Naive thymus-derived CD4-positive, alpha-beta T cell (primary cell): ENCODE results near the gene ACKR3. TPM values are rescaled to one million over a fixed set of nuclear protein-coding genes. Genes with fewer than 3 reads are reported as not detected.
A peak's percentile ranks its signal among the peaks of the same experiment; 100 is the strongest.

Source experiments
- ATAC-seq: fragments of 150-1000 bp; cut with Tn5 transposase; 2 replicates; pipeline ENCODE4 v1.10.0; 2021; ENCODE audit warnings: mild to moderate bottlenecking, moderate library complexity
- CTCF ChIA-PET: fragments of 350-600 bp; sonication (Branson Sonifier 250); formaldehyde crosslinking; loops from one replicate; lab custom pipeline; 2021; ENCODE audit warnings: antibody characterized with exemption; lab: Charles Lee
- POLR2A ChIA-PET: fragments of 350-600 bp; sonication (Branson Sonifier 250); formaldehyde crosslinking; loops from one replicate; lab custom pipeline; 2021; ENCODE audit warnings: antibody characterized with exemption, inconsistent platforms; lab: Charles Lee
- DNase-seq, 9 donors: peaks; one replicate each; pipeline versions ENCODE4 v3.0.0 to v3.0.0-alpha.2; 2020 to 2022; ENCODE audit warnings: mixed read lengths in 1 of 9
- H3K27ac ChIP-seq: one replicate; pipeline ENCODE4 v1.7.0; 2013; ENCODE audit warnings: mild to moderate bottlenecking, low read depth, low read length, moderate library complexity
- H3K27me3 ChIP-seq, 2 donors: one replicate each; pipeline ENCODE4 v1.7.0; 2013; ENCODE audit warnings: low read length in 2 of 2, mild to moderate bottlenecking in 2 of 2, moderate library complexity in 2 of 2; ENCODE audit not compliant: control insufficient read depth in 2 of 2, insufficient read depth in 2 of 2
- H3K36me3 ChIP-seq, 3 experiments: 1 replicate in 2 of 3; 2 replicates in 1 of 3; pipeline ENCODE4 v1.7.0; 2013; ENCODE audit warnings: low read length in 3 of 3, mild to moderate bottlenecking in 3 of 3, moderate library complexity in 1 of 3; ENCODE audit not compliant: insufficient read depth in 3 of 3, control insufficient read depth in 2 of 3
- H3K4me1 ChIP-seq, 2 donors: one replicate each; pipeline ENCODE4 v1.7.0; 2013; ENCODE audit warnings: low read length in 2 of 2, mild to moderate bottlenecking in 2 of 2, moderate library complexity in 1 of 2; ENCODE audit not compliant: control insufficient read depth in 2 of 2, insufficient read depth in 2 of 2
- H3K4me3 ChIP-seq: 2 replicates; pipeline ENCODE4 v1.7.0; 2013; ENCODE audit warnings: mild to moderate bottlenecking, low read length
- H3K9me3 ChIP-seq, 3 experiments: 1 replicate in 2 of 3; 2 replicates in 1 of 3; pipeline ENCODE4 v1.7.0; 2013; ENCODE audit warnings: low read length in 3 of 3; ENCODE audit not compliant: control insufficient read depth in 2 of 3
- H3K27ac Mint-ChIP-seq, 9 donors: one replicate each; pipeline ENCODE4 v1.8.0; 2020 to 2022; ENCODE audit warnings: mixed read lengths in 9 of 9, mild to moderate bottlenecking in 8 of 9, moderate library complexity in 5 of 9, inconsistent platforms in 2 of 9
- H3K27me3 Mint-ChIP-seq, 5 donors: one replicate each; pipeline ENCODE4 v1.8.0; 2021 to 2022; ENCODE audit warnings: mixed read lengths in 5 of 5, mild to moderate bottlenecking in 1 of 5
- H3K36me3 Mint-ChIP-seq, 5 donors: one replicate each; pipeline ENCODE4 v1.8.0; 2020 to 2022; ENCODE audit warnings: mixed read lengths in 5 of 5, mild to moderate bottlenecking in 3 of 5, inconsistent platforms in 1 of 5
- H3K4me1 Mint-ChIP-seq, 7 donors: one replicate each; pipeline ENCODE4 v1.8.0; 2020 to 2022; ENCODE audit warnings: mixed read lengths in 7 of 7, mild to moderate bottlenecking in 3 of 7, inconsistent platforms in 1 of 7
- H3K4me3 Mint-ChIP-seq, 10 donors: one replicate each; pipeline ENCODE4 v1.8.0; 2020 to 2022; ENCODE audit warnings: mild to moderate bottlenecking in 10 of 10, mixed read lengths in 10 of 10, moderate library complexity in 6 of 10, inconsistent platforms in 2 of 10
- H3K9me3 Mint-ChIP-seq, 11 donors: one replicate each; pipeline ENCODE4 v1.8.0; 2020 to 2022; ENCODE audit warnings: mixed read lengths in 11 of 11, mild to moderate bottlenecking in 4 of 11, inconsistent platforms in 1 of 11, moderate library complexity in 1 of 11
- intact Hi-C, 2 donors: fragments of 100-400 bp; cut with micrococcal nuclease; formaldehyde crosslinking; loops; one replicate each; pipeline ENCODE4 v1.15.1; 2023
- polyA plus RNA-seq, 2 donors: library from polyadenylated mRNA; unstranded; fragments of 300-500 nt; fragmentation: Illumina TruSeq; gene quantifications; one replicate each; pipeline ENCODE4 v1.2.3, GENCODE V29; 2021
- total RNA-seq, 6 experiments: library from RNA in 5 of 6; stranded (reverse) in 5 of 6; gene quantifications; 1 replicate in 5 of 6; 2 replicates in 1 of 6; pipeline ENCODE4 v1.2.3 and lab custom pipeline; 2021 to 2026

The ACKR3 gene
- total and polyA plus RNA-seq, 7 experiments from 2014 or later = 2.8 to 6.2 (median 4.1) TPM

DNA sequence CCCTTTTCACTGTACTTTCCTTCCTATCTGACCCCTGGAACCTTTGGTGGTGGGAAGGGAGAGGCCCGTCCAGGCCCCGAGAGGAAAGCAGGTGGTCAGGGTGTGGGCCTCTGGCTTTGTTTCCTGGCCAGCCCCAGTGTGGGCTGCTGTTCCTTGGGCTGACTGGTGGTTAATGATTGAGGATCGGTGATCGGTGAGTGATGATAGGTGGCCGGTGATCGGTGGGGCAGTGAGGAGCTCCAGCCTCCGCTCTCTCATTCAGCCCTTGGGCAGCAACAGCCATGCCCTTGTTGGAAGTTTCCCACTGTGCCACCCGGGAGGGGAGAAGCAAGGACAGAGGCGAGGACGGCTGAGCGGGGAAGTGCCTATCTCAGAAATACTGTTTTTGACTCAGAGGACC, 7.3 kb downstream of the ACKR3 start:
- no peak overlapping the region for H3K27ac ChIP-seq
- H3K4me1 Mint-ChIP-seq = peaks cover 0 to 7% (median 5%) of the 10 kb centered on the region in 7 donors
- no peaks in the 10 kb centered on the region for H3K27me3 ChIP-seq
- ATAC-seq = no peak
- H3K9me3 Mint-ChIP-seq = no peaks in the 10 kb centered on the region
- intact Hi-C loops = no loop called here
- no peaks in the 10 kb centered on the region for H3K27me3 Mint-ChIP-seq
- H3K9me3 ChIP-seq = no peaks in the 10 kb centered on the region
- H3K4me1 ChIP-seq = no peaks in the 10 kb centered on the region
- CTCF ChIA-PET = interaction anchor here (0.9 kb wide), 1 partner anchor 64 kb away, joined by 4 read pairs; no protein-coding TSS in a partner anchor
- H3K36me3 Mint-ChIP-seq = peaks cover 4 to 30% (median 15%) of the 10 kb centered on the region in 5 donors
- H3K27ac Mint-ChIP-seq = peak overlapping the region in 1 of 9 donors; percentile 20
- POLR2A ChIA-PET = no interaction called here
- DNase-seq = no peak
- no peak overlapping the region for H3K4me3 ChIP-seq
- H3K36me3 ChIP-seq = peaks cover 0 to 42% (median 11%) of the 10 kb centered on the region in 3 experiments
- no peak overlapping the region for H3K4me3 Mint-ChIP-seq

DNA sequence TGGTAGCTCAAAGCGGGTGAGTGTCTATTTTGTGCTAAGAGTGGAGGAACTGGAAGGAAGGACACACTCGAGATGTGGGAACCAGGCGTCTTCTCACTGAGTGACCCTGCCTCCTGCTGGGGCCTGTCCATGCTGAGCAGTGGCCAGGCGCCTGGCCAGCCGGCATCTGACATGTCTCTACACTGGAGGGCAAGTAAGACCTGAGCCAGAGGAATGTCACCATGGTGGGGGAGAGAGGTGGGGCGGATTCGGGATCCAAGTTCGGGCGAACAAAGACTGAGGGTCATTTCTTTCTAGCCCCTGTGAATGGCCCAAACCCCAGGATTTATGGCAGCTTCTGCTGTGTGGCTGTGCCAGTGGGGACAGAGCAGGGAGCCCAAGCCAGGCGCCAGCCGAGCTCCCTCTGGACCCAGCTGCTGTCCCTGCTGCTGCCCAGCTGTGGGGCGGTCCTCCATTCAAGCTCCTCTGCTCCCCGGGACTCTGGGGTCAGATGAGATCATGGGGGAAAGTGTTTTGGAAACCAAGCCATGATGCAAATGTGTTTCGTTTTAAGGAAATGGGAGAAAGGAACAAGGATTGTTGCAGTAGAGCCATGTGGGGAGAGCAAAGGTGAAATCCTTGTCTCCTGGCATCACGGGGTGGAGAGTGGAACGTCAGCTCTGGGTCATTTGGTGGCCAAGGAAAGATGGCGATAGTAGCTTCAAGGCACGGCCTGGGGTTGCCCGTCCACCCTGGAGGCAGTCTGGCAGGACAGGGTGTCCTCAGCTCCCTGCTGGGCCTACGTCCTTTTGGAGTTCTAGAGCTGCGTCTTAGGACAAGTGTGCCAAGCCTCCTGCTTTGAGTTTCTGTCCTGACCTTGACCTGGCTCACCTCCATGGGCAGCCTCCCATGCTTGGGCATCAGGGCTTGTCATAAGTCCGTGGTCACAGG, 8.1 kb downstream of the ACKR3 start:
- POLR2A ChIA-PET = no interaction called here

DNA sequence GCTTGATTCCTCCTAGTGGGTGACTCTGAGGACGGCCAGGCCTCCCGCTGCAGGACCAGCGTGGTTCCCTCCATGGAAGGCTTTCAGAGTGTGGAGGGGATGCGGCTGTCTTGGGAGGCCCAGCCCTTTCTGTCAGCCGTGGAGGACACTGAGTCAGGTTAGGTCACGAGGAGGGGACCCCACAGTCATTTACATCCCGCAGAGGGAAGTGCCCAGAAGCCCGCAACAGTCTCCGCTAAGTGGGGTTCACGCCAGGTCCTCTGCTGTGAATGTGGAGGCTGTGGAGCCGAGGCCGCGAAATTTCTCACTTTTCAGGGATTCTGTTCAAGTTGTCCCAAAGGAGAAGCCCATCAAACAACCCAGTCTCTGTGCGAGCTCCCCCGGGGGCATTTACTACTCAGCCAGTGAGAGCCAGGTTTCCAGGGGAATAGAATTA, 8.8 kb downstream of the ACKR3 start:
- H3K9me3 Mint-ChIP-seq = no peaks in the 10 kb centered on the region
- H3K27me3 ChIP-seq = no peaks in the 10 kb centered on the region
- peaks cover 0 to 7% (median 4%) of the 10 kb centered on the region in 7 donors for H3K4me1 Mint-ChIP-seq
- peaks cover 0 to 53% (median 11%) of the 10 kb centered on the region in 3 experiments for H3K36me3 ChIP-seq
- no peaks in the 10 kb centered on the region for H3K27me3 Mint-ChIP-seq
- ChIA-PET CTCF (interaction anchor here (1.2 kb wide), 1 partner anchor 9 kb away, joined by 3 read pairs; the partner anchor contains the start of gene ACKR3), POLR2A (no interaction called here)
- no peaks in the 10 kb centered on the region for H3K9me3 ChIP-seq
- H3K27ac ChIP-seq = no peak overlapping the region
- no peak overlapping the region for H3K27ac Mint-ChIP-seq
- ATAC-seq = no peak
- peaks cover 4 to 40% (median 17%) of the 10 kb centered on the region in 5 donors for H3K36me3 Mint-ChIP-seq
- H3K4me1 ChIP-seq = no peaks in the 10 kb centered on the region
- H3K4me3 ChIP-seq = no peak overlapping the region
- DNase-seq = no peak
- intact Hi-C loops = no loop called here
- H3K4me3 Mint-ChIP-seq = no peak overlapping the region

More for the DNA sequence above, 8.1 kb downstream of the ACKR3 start:
- Histone ChIP-seq H3K27ac (no peak overlapping the region), H3K4me1 (no peaks in the 10 kb centered on the region), H3K36me3 (peaks cover 0 to 47% (median 11%) of the 10 kb centered on the region in 3 experiments), H3K4me3 (no peak overlapping the region), H3K9me3 (no peaks in the 10 kb centered on the region), H3K27me3 (no peaks in the 10 kb centered on the region)
- peaks cover 4 to 33% (median 14%) of the 10 kb centered on the region in 5 donors for H3K36me3 Mint-ChIP-seq
- no peak overlapping the region for H3K4me3 Mint-ChIP-seq
- intact Hi-C loops = no loop called here
- no peaks in the 10 kb centered on the region for H3K27me3 Mint-ChIP-seq
- DNase-seq (no peak), ATAC-seq (no peak)
- CTCF ChIA-PET = no interaction called here
- H3K4me1 Mint-ChIP-seq = peaks cover 0 to 7% (median 4%) of the 10 kb centered on the region in 7 donors
- peak overlapping the region in 1 of 9 donors; percentile 20 for H3K27ac Mint-ChIP-seq
- no peaks in the 10 kb centered on the region for H3K9me3 Mint-ChIP-seq

DNA sequence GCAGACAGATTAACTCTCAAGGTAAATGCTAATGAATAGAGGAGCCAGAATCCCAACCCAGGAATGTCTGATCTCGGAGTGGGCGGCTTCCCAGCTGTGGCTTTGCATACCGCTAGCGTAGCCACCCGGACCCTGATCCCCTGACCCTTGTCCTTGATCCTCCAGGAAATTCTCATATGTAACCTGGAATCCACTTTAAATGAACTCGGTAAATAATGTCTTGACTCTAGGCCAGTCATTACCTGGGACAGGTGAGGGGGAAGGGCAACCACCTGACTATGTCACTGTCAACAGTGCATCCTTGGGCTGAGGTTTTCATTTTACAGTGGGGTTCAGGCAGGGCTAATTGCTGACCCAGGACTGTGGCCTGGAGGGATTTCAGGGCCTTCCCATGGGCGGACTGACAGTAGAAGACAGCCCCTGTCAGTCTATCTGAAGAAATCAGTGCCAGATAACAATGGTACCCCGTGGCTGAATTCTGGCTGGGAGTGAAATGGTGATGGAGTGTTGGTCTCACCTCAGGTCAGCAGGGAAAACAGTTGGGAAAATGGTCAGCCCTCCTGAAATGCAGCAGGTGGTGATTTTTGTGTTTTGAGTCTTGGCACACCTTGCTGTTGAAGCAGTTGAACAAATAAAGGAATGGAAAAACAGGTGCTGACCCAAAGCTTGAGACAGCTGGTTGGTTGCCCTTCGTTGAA, 9.6 kb downstream of the ACKR3 start:
- peaks cover 4 to 33% (median 17%) of the 10 kb centered on the region in 5 donors for H3K36me3 Mint-ChIP-seq
- H3K9me3 Mint-ChIP-seq = no peaks in the 10 kb centered on the region
- peaks cover 0 to 5% (median 3%) of the 10 kb centered on the region in 7 donors for H3K4me1 Mint-ChIP-seq
- Histone ChIP-seq H3K4me3 (no peak overlapping the region), H3K9me3 (no peaks in the 10 kb centered on the region), H3K36me3 (peaks cover 0 to 53% (median 11%) of the 10 kb centered on the region in 3 experiments), H3K4me1 (no peaks in the 10 kb centered on the region), H3K27me3 (no peaks in the 10 kb centered on the region), H3K27ac (no peak overlapping the region)
- peak overlapping the region in 1 of 9 donors; percentile 54 for H3K27ac Mint-ChIP-seq
- no peak overlapping the region for H3K4me3 Mint-ChIP-seq
- ChIA-PET POLR2A (no interaction called here), CTCF (interaction anchor here (1.2 kb wide), 1 partner anchor 10 kb away, joined by 3 read pairs; the partner anchor contains the start of gene ACKR3)
- DNase-seq (no peak), ATAC-seq (no peak)
- intact Hi-C loops = no loop called here
- no peaks in the 10 kb centered on the region for H3K27me3 Mint-ChIP-seq

DNA sequence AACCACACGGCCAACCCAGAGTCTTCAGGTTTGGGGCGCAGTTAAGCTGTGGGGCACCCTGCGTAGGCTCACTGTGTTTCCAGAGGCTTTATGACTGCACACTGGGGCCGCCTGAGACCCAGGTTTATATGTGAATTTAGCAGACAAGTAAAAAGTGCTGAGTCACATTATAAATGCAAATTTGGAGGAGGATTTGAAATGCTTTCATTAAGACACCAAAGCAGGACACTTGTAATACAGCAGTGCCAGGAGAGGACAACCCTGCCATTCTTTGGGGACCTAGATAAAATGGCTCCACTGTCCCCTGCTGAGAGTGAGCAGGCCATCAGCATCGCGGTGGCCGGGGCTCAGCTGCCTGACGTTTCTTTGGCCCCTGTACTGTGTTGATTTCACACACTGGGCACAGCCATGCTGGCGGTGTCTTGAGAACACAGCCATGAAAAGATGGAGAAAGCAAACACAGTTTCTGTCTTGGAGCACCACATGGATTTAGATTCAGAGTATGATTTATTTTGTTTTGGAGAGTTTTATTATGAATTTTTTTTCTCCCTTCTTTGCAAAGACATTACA, 10.2 kb downstream of the ACKR3 start:
- POLR2A ChIA-PET = no interaction called here
- Mint-ChIP-seq H3K4me1 (peaks cover 0 to 5% (median 0%) of the 10 kb centered on the region in 7 donors), H3K36me3 (peaks cover 4 to 31% (median 17%) of the 10 kb centered on the region in 5 donors), H3K9me3 (no peaks in the 10 kb centered on the region), H3K27me3 (no peaks in the 10 kb centered on the region), H3K4me3 (no peak overlapping the region), H3K27ac (peak overlapping the region in 1 of 9 donors; percentile 54)
- no peak for ATAC-seq
- no peaks in the 10 kb centered on the region for H3K27me3 ChIP-seq
- DNase-seq = no peak
- H3K9me3 ChIP-seq = no peaks in the 10 kb centered on the region
- CTCF ChIA-PET = no interaction called here
- H3K27ac ChIP-seq = no peak overlapping the region
- H3K4me1 ChIP-seq = no peaks in the 10 kb centered on the region
- intact Hi-C loops = no loop called here
- H3K36me3 ChIP-seq = peaks cover 0 to 48% (median 11%) of the 10 kb centered on the region in 3 experiments
- no peak overlapping the region for H3K4me3 ChIP-seq

DNA sequence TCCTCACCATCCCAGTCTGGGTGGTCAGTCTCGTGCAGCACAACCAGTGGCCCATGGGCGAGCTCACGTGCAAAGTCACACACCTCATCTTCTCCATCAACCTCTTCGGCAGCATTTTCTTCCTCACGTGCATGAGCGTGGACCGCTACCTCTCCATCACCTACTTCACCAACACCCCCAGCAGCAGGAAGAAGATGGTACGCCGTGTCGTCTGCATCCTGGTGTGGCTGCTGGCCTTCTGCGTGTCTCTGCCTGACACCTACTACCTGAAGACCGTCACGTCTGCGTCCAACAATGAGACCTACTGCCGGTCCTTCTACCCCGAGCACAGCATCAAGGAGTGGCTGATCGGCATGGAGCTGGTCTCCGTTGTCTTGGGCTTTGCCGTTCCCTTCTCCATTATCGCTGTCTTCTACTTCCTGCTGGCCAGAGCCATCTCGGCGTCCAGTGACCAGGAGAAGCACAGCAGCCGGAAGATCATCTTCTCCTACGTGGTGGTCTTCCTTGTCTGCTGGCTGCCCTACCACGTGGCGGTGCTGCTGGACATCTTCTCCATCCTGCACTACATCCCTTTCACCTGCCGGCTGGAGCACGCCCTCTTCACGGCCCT, 11.2 kb downstream of the ACKR3 start:
- H3K27ac Mint-ChIP-seq = peak overlapping the region in 1 of 9 donors; percentile 54

More for the DNA sequence above, 11.2 kb downstream of the ACKR3 start:
- peaks cover 0 to 5% (median 0%) of the 10 kb centered on the region in 7 donors for H3K4me1 Mint-ChIP-seq
- no peak for DNase-seq
- ATAC-seq = no peak
- no peaks in the 10 kb centered on the region for H3K4me1 ChIP-seq
- peaks cover 0 to 48% (median 11%) of the 10 kb centered on the region in 3 experiments for H3K36me3 ChIP-seq
- H3K27me3 Mint-ChIP-seq = no peaks in the 10 kb centered on the region
- H3K9me3 ChIP-seq = no peaks in the 10 kb centered on the region
- intact Hi-C loops = no loop called here
- no peak overlapping the region for H3K27ac ChIP-seq
- H3K4me3 ChIP-seq = no peak overlapping the region
- H3K36me3 Mint-ChIP-seq = peaks cover 4 to 38% (median 20%) of the 10 kb centered on the region in 5 donors
- H3K4me3 Mint-ChIP-seq = no peak overlapping the region
- ChIA-PET CTCF (no interaction called here), POLR2A (no interaction called here)
- H3K27me3 ChIP-seq = no peaks in the 10 kb centered on the region
- peaks cover 0 to 6% (median 0%) of the 10 kb centered on the region in 11 donors for H3K9me3 Mint-ChIP-seq
